CD14-positive monocyte (primary cell): ENCODE data around the gene OBSCN. TPM values are rescaled to one million over a fixed set of nuclear protein-coding genes. Genes with fewer than 3 reads are reported as not detected.

Source experiments
- DNase-seq, 3 donors: peaks; one replicate each; pipeline ENCODE4 v3.0.0-alpha.2; 2011 to 2022
- H2AFZ ChIP-seq: 2 replicates; pipeline ENCODE4 v1.6.0; 2012; ENCODE audit warnings: mild to moderate bottlenecking, low read depth, low read length, inconsistent platforms; ENCODE audit not compliant: insufficient read depth, poor library complexity, severe bottlenecking
- H3K27ac ChIP-seq, 2 donors: 1 replicate in 1 of 2; 2 replicates in 1 of 2; pipeline ENCODE4 v1.5.1; 2012 to 2013; ENCODE audit warnings: low read length in 2 of 2, control low read depth in 1 of 2, inconsistent platforms in 1 of 2, low read depth in 1 of 2, mild to moderate bottlenecking in 1 of 2
- H3K27me3 ChIP-seq, 2 donors: one replicate each; pipeline versions ENCODE4 v1.6.0 to v1.6.1; 2011 to 2013; ENCODE audit warnings: low read length in 2 of 2; ENCODE audit not compliant: control insufficient read depth in 2 of 2, insufficient read depth in 2 of 2
- H3K36me3 ChIP-seq, 2 donors: replicated peaks in 1 of 2; 1 replicate in 1 of 2; 2 replicates in 1 of 2; pipeline versions ENCODE4 v1.5.1 to v1.6.1; 2012 to 2013; ENCODE audit warnings: low read length in 2 of 2, control low read depth in 1 of 2, inconsistent platforms in 1 of 2, mild to moderate bottlenecking in 1 of 2; ENCODE audit not compliant: insufficient read depth in 2 of 2, control insufficient read depth in 1 of 2
- H3K4me1 ChIP-seq, 2 donors: 1 replicate in 1 of 2; 2 replicates in 1 of 2; pipeline versions ENCODE4 v1.5.1 to v1.6.1; 2012 to 2013; ENCODE audit warnings: low read length in 2 of 2, control low read depth in 1 of 2, inconsistent platforms in 1 of 2, mild to moderate bottlenecking in 1 of 2, moderate library complexity in 1 of 2; ENCODE audit not compliant: insufficient read depth in 2 of 2, control insufficient read depth in 1 of 2
- H3K4me2 ChIP-seq: replicated peaks from 2 replicates; pipeline ENCODE3; 2012; ENCODE audit warnings: low read length, moderate library complexity, mild to moderate bottlenecking; ENCODE audit not compliant: poor library complexity, severe bottlenecking; ENCODE audit errors: extremely low read depth
- H3K4me3 ChIP-seq, 3 experiments: fragments of 200-600 bp in 1 of 3; sonication (generic) in 1 of 3; replicated peaks in 1 of 3; 1 replicate in 2 of 3; 2 replicates in 1 of 3; pipeline ENCODE4 v1.5.1; 2011 to 2013; ENCODE audit warnings: low read length in 3 of 3, mild to moderate bottlenecking in 3 of 3, control low read depth in 2 of 3, low read depth in 2 of 3, inconsistent platforms in 1 of 3, moderate library complexity in 1 of 3
- H3K79me2 ChIP-seq: 2 replicates; pipeline ENCODE4 v1.6.0; 2012; ENCODE audit warnings: mild to moderate bottlenecking, control low read depth, inconsistent platforms, low read length, moderate library complexity; ENCODE audit not compliant: insufficient read depth
- H3K9ac ChIP-seq: 2 replicates; pipeline ENCODE4 v1.6.0; 2017; ENCODE audit warnings: low read length, mild to moderate bottlenecking; ENCODE audit not compliant: insufficient read depth, poor library complexity, severe bottlenecking
- H3K9me3 ChIP-seq, 2 donors: replicated peaks in 1 of 2; 1 replicate in 1 of 2; 2 replicates in 1 of 2; pipeline versions ENCODE4 v1.5.1 to v1.6.1; 2012 to 2013; ENCODE audit warnings: low read length in 2 of 2, control low read depth in 1 of 2; ENCODE audit not compliant: control insufficient read depth in 1 of 2, insufficient read depth in 1 of 2
- H4K20me1 ChIP-seq: 2 replicates; pipeline ENCODE4 v1.6.0; 2012; ENCODE audit warnings: mild to moderate bottlenecking, low read length, control low read depth, moderate library complexity; ENCODE audit not compliant: insufficient read depth
- H3K27ac Mint-ChIP-seq, 7 donors: one replicate each; pipeline ENCODE4 v1.8.0; 2020; ENCODE audit warnings: mild to moderate bottlenecking in 7 of 7, mixed read lengths in 7 of 7, moderate library complexity in 6 of 7, inconsistent platforms in 2 of 7
- H3K27me3 Mint-ChIP-seq, 3 donors: one replicate each; pipeline ENCODE4 v1.8.0; 2021 to 2022; ENCODE audit warnings: low read depth in 3 of 3, mild to moderate bottlenecking in 3 of 3, mixed read lengths in 3 of 3, moderate library complexity in 3 of 3, inconsistent platforms in 1 of 3
- H3K36me3 Mint-ChIP-seq, 2 donors: one replicate each; pipeline ENCODE4 v1.8.0; 2020; ENCODE audit warnings: mixed read lengths in 2 of 2, inconsistent platforms in 1 of 2, mild to moderate bottlenecking in 1 of 2
- H3K4me1 Mint-ChIP-seq: one replicate; pipeline ENCODE4 v1.8.0; 2020; ENCODE audit warnings: mild to moderate bottlenecking, mixed read lengths
- H3K4me3 Mint-ChIP-seq, 2 donors: one replicate each; pipeline ENCODE4 v1.8.0; 2020; ENCODE audit warnings: mild to moderate bottlenecking in 2 of 2, mixed read lengths in 2 of 2, moderate library complexity in 1 of 2
- H3K9me3 Mint-ChIP-seq, 7 donors: one replicate each; pipeline ENCODE4 v1.8.0; 2020 to 2022; ENCODE audit warnings: mixed read lengths in 7 of 7, mild to moderate bottlenecking in 6 of 7, moderate library complexity in 6 of 7, inconsistent platforms in 2 of 7
- WGBS: methylation state at CpG from one replicate; pipeline ENCODE4 v1.1.5; 2013; ENCODE audit warnings: missing lambda C conversion rate; ENCODE audit not compliant: insufficient coverage; 5-methylcytosine and 5-hydroxymethylcytosine counted together
- intact Hi-C, 2 donors: fragments of 100-400 bp; cut with micrococcal nuclease; formaldehyde crosslinking; loops; one replicate each; pipeline versions ENCODE4 v1.15.0 to v1.15.1; 2023
- polyA plus RNA-seq, 3 donors: library from polyadenylated mRNA; depleted of rRNA in 1 of 3; unstranded in 2 of 3; stranded (reverse) in 1 of 3; fragments of 300-500 nt in 2 of 3; fragments of >200 nt in 1 of 3; fragmentation: Illumina TruSeq in 2 of 3; gene quantifications; 1 replicate in 2 of 3; 2 replicates in 1 of 3; pipeline ENCODE4 v1.2.3, GENCODE V29; 2012 to 2021
- TF ChIP-seq, protein P1 (sequence below): fragments of 200-600 bp; IDR thresholded peaks from one replicate; pipeline ENCODE4 v1.8.0; 2022; ENCODE audit warnings: antibody characterized with exemption, mild to moderate bottlenecking

The OBSCN gene
- polyA plus RNA-seq, 3 donors: 0.57 to 1.5 (median 0.76) TPM

DNA sequence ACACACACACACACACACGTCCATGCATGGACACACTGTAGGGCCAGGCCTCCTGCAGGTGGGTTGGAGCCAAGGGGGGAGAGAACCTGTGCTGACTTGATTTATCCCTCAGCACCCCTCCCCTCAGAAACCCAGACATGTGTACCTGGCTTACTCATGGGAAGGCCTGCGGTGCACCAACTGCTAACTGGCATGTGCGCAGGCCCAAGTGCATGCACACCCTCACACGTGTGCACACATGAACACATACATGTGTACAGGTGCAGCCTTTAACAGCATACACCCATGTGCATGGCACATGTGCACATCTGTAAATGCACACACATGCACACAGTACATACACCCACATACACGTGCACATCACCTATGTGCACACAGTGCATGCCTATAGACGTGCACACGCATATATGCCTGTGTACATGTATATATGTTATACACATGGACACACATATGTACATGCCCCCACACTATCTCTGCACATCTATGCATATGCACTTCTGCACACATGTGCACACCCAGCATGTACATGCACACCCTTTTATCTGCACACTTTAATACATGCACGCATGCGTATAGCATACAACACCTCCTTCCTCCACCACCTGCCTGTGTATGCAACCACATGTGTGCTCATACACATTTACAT lies 131.3 kb downstream of the OBSCN start:
- intact Hi-C loops: no loop called here
- Histone ChIP-seq H3K4me2 (no peak overlapping the region), H3K36me3 (no peaks in the 10 kb centered on the region), H3K9me3 (no peaks in the 10 kb centered on the region), H3K27ac (no peak overlapping the region), H3K27me3 (no peaks in the 10 kb centered on the region), H3K79me2 (no peaks in the 10 kb centered on the region), H3K9ac (no peak overlapping the region), H2AFZ (no peak overlapping the region), H3K4me1 (no peaks in the 10 kb centered on the region), H4K20me1 (no peaks in the 10 kb centered on the region), H3K4me3 (no peak overlapping the region)
- DNase-seq: no peak
- Mint-ChIP-seq H3K4me3 (no peak overlapping the region), H3K27me3 (no peaks in the 10 kb centered on the region), H3K27ac (no peak overlapping the region), H3K36me3 (no peaks in the 10 kb centered on the region), H3K4me1 (no peaks in the 10 kb centered on the region), H3K9me3 (no peaks in the 10 kb centered on the region)
- WGBS: 99% methylated on average over 5 of the region's 9 CpGs
- TF ChIP-seq, protein P1, sequence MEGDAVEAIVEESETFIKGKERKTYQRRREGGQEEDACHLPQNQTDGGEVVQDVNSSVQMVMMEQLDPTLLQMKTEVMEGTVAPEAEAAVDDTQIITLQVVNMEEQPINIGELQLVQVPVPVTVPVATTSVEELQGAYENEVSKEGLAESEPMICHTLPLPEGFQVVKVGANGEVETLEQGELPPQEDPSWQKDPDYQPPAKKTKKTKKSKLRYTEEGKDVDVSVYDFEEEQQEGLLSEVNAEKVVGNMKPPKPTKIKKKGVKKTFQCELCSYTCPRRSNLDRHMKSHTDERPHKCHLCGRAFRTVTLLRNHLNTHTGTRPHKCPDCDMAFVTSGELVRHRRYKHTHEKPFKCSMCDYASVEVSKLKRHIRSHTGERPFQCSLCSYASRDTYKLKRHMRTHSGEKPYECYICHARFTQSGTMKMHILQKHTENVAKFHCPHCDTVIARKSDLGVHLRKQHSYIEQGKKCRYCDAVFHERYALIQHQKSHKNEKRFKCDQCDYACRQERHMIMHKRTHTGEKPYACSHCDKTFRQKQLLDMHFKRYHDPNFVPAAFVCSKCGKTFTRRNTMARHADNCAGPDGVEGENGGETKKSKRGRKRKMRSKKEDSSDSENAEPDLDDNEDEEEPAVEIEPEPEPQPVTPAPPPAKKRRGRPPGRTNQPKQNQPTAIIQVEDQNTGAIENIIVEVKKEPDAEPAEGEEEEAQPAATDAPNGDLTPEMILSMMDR: no peak

DNA sequence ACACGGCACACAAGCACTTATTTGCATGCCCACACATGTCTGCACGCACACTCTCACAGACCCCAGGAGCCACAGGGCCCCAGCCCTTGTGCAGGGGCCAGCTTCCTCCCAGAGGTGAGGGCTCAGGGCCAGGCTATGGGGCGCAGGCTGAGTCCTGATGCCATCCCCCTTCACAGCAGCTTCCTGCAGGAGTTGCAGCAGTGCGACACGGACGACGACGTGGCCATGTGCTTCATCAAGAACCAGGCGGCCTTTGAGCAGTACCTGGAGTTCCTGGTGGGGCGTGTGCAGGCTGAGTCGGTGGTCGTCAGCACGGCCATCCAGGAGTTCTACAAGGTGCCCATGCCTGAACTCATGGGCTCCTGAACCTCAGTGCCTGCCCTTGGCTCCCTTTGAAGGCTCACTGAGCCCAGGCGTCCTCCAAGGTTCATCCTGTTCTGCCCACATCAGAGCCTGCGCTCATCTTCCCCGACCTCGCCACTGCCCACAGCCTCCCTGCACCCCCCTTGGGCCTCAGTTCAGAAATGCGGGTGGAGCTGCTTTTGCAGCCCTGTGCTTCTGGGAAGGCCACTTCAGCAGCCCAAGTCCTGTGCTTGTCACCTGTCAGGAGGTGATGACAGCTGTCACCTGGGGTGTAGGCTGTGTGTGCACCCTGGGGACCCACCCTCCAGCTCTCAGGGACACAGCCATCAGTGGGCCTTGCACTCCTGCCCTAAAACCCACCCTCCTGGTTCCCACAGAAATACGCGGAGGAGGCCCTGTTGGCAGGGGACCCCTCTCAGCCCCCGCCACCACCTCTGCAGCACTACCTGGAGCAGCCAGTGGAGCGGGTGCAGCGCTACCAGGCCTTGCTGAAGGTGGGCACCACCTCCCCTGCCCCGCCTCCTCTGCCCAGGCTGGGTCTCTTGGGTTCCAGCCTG lies 132.2 kb downstream of the OBSCN start:
- Histone ChIP-seq H3K9me3 (peaks cover 0 to 7% of the 10 kb centered on the region in 2 donors), H3K27me3 (no peaks in the 10 kb centered on the region), H3K79me2 (no peaks in the 10 kb centered on the region), H3K36me3 (no peaks in the 10 kb centered on the region), H2AFZ (no peak overlapping the region), H3K4me3 (no peak overlapping the region), H3K27ac (no peak overlapping the region), H3K4me1 (no peaks in the 10 kb centered on the region), H3K4me2 (no peak overlapping the region), H4K20me1 (no peaks in the 10 kb centered on the region), H3K9ac (no peak overlapping the region)
- intact Hi-C loops: no loop called here
- Mint-ChIP-seq H3K4me3 (no peak overlapping the region), H3K36me3 (no peaks in the 10 kb centered on the region), H3K4me1 (no peaks in the 10 kb centered on the region), H3K27me3 (no peaks in the 10 kb centered on the region), H3K9me3 (peaks cover 0 to 2% (median 0%) of the 10 kb centered on the region in 7 donors), H3K27ac (no peak overlapping the region)
- DNase-seq: no peak
- TF ChIP-seq, protein P1: no peak
- WGBS: 98% methylated on average over 22 of the region's 24 CpGs
